AG20443 (cell line): Measurements from ENCODE around the gene TATDN2.

Experiments used
- DNase-seq: peaks from one replicate; pipeline ENCODE4 v3.0.0; 2012; ENCODE audit warnings: low spot score, mixed read lengths

Gene TATDN2, protein sequence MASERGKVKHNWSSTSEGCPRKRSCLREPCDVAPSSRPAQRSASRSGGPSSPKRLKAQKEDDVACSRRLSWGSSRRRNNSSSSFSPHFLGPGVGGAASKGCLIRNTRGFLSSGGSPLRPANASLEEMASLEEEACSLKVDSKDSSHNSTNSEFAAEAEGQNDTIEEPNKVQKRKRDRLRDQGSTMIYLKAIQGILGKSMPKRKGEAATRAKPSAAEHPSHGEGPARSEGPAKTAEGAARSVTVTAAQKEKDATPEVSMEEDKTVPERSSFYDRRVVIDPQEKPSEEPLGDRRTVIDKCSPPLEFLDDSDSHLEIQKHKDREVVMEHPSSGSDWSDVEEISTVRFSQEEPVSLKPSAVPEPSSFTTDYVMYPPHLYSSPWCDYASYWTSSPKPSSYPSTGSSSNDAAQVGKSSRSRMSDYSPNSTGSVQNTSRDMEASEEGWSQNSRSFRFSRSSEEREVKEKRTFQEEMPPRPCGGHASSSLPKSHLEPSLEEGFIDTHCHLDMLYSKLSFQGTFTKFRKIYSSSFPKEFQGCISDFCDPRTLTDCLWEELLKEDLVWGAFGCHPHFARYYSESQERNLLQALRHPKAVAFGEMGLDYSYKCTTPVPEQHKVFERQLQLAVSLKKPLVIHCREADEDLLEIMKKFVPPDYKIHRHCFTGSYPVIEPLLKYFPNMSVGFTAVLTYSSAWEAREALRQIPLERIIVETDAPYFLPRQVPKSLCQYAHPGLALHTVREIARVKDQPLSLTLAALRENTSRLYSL

DNA sequence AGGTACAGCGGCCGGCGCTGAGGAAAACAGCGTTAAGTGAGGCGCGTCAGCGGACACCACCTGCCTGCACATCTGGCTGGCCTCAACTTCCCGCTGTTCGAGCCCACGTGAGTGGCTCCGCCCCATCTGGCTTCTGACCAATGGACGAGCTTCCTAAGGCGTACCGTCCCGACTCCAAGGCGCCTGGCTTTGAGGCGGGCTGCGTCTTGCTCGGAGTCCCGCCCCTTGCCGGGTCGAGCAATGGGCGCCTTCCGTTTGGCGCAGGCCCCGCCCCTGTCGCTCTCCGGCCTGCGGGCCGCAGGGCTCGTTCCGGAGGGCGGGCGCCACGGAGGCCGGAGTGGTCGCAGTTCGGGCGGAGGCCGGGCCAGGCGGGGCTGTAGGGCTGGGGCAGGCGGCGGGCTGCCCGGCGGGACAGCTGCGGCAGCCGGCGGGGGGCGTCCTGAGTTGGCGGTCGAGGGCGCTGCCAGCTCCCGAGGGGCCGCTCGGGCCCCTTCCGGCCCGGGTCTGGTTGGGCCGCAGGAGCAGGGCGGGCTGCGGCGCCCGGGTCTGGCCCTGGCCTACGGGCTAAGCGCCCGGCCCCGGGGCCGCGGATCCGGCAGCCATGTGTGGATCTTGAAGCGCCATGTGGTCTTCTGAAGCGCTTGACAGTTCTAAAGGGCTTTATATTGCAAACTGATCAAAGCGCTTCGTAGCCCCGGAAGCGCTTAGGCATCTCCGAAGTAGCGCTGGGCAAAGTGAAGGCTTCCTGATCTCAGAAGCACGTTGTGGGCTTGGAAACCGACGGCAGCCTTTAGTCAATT is at the start of gene TATDN2:
Gene TATDN2, plus strand, starts transcription at position 276 of the 800 bp plus-strand sequence. CDS start 742 bp downstream, outside the sequence.
- DNase-seq, result peak; percentile 99

DNA sequence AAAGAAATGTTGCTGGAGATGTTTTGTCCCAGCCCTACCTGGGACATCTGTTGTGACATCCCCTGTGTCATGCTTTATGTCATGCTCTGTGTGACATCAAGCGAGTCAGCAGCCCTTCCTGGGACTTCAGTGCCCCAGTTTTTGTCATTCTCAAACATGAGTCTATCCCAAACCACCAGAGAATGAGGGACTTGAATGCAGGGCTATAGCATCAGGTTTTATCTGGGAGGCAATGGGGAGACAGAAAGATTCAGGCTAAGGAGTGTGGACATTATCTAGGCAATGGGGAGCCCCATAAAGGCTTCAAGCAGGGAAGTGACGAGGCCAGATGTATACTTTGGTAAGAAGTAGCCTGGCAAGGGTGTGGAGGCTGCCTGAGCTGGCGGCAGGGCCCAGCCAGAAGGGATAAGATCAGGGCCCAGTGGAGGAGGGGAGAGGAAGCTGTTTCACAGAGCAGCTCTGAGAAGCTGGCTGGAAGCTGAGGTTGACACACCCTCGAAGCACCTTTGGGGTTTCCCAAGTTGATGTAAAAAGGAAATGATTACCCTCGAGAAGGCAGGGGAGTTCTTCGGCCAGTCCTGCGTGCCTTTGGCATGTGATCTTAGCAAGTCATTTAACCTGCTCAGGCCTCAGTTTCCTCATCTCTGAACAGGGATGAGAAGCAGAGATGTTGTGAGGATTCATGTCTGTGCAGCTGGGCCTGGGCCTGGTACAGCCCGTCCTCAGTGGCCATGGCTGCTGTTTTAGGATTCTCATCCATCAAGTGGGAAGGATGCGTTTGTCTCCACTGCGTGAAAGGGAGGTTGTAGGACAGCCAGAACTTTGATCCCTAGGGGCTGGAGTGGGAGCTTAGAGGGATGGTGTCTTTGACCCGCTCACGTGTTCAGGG is 49.3 kb upstream of the TATDN2 start:
- DNase-seq, result peak; percentile 53

DNA sequence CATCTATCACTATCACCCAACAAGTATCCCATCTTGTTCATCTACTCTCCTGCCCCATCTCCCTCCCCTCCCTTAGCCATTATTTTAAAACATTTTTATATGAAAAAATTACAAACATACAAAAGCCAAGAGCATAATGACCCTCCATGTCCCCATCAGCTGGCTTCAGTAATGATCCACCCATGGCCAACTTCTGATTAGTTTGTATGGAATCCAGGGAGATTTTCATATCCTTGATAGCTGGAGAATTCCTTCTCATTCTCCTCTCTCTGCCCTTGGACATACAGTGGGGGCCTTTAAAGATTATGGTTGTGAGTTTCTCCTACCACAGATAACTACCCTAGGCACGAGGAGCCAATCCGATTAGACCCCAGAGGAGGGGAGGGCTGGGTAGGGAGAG is 43.3 kb upstream of the TATDN2 start:
- no peak for DNase-seq

DNA sequence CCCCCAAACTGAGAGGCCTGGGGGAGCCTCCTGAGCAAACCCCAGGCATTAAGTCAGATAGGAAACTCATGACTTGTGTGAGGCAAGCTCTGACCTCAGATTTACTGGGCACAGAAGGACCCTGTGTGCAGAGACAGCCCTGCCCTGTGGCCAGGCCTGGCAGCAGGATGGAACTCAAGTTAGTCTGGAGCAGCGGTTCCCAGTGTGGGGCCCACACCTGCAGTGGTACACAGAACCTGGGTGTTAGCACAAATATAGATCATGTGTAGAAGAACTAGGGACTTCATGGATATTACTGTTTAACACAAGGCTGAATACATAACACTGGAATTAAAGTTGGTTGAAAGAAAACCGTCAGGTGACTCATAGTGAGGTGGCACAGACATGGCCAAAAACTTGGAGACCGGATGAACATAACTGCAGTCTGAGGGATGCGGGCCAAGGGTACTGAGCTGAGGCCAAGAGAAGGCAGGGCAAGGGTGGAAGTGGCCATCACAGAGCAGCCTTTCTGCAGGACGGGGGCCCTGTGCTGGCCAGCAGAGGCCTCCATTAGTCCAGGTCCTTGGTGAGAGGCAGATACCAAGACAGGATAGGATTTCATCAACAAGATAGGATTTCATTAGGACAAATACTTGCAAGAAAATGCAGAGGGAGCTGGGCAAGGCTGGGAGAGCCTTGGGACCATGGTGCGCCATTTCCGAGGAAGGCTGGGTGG is 42.7 kb upstream of the TATDN2 start:
- peak; percentile 90 for DNase-seq

DNA sequence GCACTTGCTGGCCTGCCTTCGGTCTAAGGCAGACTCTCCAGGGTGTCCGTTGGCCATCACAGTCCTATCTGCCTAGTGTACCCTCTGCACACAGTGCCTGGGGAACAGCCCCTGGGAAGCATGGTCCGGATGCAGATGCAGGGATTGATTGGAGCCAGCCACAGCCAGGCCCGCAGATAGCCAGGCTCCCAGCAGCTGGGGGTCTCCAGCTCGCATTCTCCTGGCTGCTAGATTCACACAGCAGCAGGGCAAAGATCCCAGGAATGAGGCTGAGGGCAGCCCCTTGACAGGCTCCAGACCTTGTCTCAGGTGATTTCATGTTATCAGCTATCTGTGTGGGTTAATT is 42.1 kb upstream of the TATDN2 start:
- DNase-seq, result no peak

DNA sequence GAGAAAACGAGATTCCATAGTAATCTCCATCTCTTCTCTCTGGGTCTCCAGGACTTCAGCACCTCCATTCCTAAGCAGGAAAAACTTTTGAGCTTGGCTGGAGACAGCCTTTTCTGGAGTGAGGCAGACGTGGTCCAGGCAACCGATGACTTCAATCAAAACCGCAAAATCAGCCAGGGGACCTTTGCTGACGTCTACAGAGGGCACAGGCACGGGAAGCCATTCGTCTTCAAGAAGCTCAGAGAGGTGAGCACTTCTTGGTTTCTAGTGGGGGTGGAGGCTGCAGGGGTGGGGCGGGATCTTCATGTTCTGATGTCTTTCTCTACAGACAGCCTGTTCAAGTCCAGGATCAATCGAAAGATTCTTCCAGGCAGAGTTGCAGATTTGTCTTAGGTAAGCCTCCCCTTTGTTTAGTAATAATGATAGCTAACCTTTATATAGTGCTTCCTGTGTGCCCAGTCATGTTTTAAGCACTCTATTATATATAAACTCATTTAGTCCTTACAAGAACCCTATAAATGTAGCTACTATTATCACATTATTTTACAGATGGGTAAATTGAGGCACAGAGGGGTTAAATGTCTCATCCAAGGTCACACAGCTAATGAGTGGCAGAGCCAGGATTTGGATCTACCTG is 35.0 kb upstream of the TATDN2 start:
- DNase-seq, result no peak

DNA sequence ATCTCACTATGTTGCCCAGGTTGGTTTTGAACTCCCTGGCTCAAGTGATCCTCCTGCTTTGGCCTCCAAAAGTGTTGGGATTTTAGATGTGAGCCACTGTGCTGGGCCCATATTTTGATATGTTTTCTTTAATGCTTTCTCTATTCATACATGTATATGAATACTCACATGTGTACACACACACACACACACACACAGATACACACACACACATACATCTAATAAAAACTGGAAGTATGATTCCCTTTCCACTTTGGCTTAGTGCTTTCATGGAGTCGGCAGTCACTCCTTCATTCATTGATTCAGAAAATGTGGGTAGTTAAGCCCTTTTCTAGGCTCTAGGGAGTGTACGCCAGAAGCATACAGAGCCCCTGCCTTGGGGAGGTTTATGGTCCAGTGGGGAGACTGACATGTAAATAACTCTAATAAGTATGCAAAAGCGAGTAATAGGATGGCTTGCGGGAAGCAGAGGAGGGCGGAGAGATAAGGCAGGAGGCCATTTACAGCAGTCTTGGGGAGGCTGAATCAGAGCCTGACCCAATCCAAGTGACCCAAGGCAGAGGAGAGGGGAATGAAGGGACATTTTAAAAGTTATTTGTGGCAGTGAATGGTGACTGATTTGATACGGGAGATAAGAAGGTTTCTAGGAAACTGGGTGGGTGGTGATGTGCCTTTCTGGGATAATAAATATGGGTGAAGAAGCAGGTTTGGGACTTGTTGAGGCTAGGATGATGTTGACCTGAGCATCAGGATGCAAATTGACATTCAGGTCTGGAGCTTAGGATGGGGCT is 32.5 kb upstream of the TATDN2 start:
- DNase-seq, result no peak

DNA sequence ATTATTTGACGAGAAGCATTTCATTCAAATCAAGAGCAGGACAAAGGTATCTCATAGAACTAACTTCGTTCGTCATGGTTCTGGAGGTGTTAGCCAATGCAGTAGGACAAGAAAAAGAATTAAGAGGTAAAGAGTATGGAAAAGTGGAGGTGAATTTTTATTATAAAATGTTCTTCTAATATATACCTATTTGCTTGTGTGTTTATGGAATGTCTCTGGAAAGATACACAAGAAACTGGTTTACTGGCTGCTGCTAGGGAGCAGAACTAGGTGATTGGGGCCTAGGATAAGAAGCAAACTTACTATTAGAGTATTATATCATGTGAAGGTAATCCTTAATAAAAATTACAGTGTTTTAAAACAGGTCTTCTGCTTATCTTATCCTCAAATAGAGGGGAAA is 30.9 kb upstream of the TATDN2 start:
- no peak for DNase-seq

DNA sequence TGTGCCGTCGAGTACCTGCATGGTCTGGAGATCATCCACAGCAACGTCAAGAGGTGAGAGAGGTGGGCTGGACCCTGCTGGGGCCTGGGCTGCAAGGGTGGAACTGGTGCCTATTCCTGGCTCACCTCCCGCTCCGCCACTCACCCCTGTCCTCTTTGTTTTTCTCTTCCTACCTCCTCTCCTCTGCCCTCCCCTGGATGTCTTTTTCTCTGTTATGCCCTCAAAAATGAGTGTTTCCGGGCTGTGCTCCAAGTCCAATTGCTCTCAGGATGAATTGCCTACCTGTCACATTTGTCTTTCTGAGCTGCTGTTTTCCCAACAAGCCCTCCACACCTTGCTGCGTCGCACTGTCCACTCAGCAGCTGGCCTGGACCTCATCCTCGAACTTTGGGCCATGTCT is 28.5 kb upstream of the TATDN2 start:
- no peak for DNase-seq

DNA sequence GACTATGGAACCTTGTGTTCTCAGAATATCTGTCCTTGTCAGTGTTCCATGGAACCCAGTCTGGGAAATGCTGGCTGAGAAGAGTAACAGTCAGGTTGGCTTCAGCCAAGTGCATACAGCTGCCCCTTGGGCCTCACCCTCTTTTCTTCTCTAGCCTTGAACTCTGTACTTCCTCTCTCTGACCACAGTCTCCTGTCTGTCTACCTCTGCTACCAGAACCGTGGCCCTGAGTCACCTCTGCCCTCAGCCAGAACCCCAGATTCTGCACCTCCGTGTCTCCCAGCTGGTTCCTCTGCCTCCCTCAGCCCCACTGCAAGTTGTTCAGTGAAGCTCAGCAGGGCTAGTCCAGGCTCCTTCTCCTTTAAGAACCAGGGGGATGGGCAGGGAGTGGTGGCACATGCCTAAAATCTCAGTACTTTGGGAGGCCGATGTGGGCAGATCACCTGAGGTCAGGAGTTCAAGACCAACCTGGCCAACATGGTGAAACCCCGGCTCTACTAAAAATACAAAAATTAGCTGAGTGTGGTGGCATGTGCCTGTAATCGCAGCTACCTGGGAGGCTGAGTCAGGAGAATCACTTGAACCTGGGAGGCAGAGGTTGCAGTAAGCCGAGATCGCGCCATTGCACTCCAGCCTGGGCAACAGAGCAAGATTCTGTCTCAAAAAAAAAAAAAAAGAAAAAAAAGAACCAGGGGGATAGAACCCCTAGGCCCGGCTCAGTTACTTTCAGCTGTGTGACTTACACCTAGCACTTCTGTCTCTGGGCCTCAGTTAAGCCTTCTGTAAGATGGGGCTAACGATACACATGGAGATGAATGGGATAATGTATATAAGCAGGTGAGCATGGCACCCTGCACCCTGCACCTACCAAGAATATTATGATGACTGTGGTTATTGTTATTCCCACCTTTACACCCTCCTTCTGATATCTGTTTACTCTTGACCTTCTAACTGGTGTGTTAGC is 24.3 kb upstream of the TATDN2 start:
- no peak for DNase-seq

DNA sequence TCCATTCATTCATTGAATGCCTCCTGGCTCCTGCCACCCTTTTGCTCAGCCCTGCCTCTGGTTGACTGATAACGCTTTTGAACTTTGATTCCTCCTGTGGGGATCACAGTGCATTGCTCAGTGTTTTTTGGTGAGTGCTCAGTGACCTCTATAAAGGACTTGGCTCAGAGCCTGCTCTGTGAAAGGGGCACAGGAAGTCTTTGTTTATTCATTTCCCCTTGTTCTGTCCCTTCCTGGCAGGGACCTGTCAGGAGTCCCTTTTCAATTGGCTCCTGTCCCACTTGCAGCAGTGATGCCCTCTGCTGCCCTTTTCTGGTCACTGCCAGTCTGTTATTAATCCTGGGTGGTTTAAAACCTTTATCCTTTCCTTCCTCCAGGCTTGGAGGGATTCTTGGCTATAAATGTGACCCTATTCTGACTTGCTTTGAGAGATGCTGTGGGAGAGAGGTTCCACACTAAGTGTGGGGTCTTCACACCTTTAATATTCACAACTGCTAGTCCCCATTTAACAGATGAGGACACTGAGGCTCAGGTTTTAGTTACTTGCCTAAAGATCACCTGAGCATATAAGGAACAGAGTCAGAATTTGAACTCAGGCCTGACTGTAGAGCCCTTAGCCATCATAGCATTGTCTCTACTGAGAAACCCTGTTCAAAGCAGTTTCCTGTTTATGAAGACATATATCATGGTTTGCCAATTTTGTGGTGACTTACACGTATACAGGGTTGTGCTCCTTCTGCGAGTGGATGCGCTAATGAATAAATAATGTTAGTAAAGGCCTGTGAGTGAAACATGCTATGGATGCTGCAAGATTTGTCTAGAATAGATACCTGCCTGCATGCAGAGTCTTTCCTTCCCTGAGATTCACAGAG is 23.2 kb upstream of the TATDN2 start:
- peak; percentile 85 for DNase-seq

DNA sequence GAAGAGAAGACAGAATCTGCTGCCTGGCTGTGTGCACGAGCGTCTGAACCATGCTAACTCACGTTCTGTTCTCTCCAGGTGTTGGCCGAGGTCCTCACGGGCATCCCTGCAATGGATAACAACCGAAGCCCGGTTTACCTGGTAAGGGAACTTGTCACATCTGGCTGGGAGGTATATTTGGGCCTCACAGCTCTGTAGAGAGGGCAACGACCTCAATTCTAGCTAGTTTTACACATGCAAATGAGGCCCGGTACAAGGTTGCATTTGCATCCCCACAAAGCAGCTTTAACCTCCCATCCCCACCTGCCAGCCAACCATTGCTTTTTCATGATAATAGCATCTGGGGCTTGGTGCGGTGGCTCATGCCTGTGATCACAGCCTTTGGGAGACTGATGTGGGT is 22.0 kb upstream of the TATDN2 start:
- DNase-seq, result no peak

DNA sequence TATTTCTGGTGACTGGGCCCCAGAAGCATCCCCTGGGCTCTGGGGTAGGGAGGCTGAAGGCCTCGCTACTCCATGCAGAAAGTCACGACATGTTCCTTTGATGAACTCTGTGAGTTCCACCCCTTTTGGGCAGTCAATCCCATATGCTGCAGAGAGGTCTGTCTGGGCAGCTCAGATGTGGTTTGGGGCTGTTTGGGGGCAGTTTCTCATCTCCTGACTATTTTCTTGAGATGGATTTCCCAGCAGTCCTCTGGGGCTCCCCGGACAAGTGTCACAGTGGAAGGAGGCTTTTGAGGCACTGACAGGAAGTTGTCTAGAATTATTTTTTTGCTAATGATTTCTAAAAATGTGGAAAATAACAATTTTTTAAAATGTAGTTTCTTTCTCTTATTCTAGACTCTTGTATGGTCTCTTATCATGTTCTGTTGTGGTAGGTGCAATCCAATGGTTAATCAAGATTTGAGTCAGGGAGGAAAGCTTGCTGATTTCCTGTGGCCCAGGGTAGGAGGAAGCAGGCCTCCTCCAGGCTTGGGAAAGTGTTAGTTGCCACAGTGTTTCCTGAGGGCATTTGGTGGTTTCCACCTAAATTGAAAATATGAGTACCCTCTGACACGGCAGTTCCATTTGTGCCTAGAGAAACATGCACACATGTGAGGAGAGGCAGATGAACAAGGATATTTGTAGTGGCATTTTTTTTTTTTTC is 19.9 kb upstream of the TATDN2 start:
- no peak for DNase-seq

DNA sequence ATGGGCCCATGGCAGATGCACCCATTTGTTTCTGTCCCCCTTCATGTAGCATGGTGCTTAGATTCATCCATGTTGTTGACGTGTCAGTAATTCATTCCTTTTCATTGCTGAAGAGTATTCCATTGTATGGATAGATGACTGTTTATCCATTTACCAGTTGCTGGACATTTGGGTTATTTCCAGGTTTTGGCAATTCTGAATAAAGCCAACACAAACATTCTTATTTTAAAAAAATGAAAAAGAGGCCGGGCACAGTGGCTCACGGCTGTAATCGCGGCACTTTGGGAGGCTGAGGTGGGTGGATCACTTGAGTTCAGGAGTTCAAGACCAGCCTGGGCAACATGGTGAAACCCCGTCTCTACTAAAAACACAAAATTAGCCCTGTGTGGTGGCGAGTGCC is 18.7 kb upstream of the TATDN2 start:
- no peak for DNase-seq

DNA sequence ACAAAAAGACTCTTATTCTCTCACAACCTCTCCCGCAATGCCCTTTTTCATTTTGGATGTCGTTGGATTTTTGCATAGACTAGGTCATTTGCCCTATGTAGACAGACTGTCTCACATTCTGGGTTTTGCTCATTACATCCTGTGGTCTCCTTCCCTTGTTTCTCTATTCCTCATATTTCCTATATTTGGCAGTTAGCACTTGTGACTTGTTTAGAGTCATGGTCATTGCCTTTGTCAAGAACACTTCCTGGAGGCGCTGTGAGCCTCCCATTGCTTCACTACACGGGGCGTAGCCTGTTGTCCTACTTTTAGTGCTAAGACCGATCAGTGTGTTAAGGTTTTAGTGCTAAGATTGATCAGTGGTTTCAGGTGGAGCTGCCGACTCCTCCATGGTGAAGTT is 16.1 kb upstream of the TATDN2 start:
- no peak for DNase-seq

DNA sequence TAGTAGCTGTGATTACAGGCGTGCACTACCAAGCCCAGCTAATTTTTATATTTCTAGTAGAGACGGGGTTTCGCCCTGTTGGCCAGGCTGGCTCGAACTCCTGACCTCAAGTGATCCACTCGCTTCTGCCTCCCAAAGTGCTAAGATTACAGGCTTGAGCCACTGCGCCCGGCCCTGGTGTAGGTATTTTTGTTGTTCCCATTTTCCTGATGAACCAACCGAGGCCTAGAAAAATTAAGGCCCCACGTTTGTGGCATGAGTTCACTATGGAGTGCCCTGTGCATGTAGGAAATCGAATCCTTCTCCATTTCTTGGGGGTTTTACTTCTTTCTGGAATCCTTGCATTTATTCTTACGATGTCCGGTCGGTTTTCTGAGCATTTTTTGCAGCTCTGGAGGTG is 14.3 kb upstream of the TATDN2 start:
- no peak for DNase-seq
